ENCODE measurements around the gene SF3B1.

- TF ChIP-seq, protein P1, sequence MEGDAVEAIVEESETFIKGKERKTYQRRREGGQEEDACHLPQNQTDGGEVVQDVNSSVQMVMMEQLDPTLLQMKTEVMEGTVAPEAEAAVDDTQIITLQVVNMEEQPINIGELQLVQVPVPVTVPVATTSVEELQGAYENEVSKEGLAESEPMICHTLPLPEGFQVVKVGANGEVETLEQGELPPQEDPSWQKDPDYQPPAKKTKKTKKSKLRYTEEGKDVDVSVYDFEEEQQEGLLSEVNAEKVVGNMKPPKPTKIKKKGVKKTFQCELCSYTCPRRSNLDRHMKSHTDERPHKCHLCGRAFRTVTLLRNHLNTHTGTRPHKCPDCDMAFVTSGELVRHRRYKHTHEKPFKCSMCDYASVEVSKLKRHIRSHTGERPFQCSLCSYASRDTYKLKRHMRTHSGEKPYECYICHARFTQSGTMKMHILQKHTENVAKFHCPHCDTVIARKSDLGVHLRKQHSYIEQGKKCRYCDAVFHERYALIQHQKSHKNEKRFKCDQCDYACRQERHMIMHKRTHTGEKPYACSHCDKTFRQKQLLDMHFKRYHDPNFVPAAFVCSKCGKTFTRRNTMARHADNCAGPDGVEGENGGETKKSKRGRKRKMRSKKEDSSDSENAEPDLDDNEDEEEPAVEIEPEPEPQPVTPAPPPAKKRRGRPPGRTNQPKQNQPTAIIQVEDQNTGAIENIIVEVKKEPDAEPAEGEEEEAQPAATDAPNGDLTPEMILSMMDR (conservative IDR thresholded peaks at IDR 0.05): no peak
- TF ChIP-seq EZH2 (IDR thresholded peaks at IDR 0.05; ENCODE audit: low read depth): no peak
These were observed 19.1 kb upstream of the SF3B1 start for GRCh38 chr2:197453914-197454398.
